Stimulated activated CD4-positive, alpha-beta T cell treated with anti-CD3 and anti-CD28 coated beads, Interleukin-12 subunit alpha, Interleukin-12 subunit beta, amount 100 ng/mL, for 4 hours (primary cell): ENCODE data around the gene TMEM158.

Source experiments
- DNase-seq: peaks from one replicate; pipeline ENCODE4 v3.0.0-alpha.2; 2020

The TMEM158 gene

GRCh38 chr3:45226206-45226915, at the start of gene TMEM158:
Gene TMEM158, minus strand, starts transcription at chr3:45226287. Its CDS starts 260 bp downstream, at chr3:45226027.
- DNase-seq = peak; percentile 83

DNA sequence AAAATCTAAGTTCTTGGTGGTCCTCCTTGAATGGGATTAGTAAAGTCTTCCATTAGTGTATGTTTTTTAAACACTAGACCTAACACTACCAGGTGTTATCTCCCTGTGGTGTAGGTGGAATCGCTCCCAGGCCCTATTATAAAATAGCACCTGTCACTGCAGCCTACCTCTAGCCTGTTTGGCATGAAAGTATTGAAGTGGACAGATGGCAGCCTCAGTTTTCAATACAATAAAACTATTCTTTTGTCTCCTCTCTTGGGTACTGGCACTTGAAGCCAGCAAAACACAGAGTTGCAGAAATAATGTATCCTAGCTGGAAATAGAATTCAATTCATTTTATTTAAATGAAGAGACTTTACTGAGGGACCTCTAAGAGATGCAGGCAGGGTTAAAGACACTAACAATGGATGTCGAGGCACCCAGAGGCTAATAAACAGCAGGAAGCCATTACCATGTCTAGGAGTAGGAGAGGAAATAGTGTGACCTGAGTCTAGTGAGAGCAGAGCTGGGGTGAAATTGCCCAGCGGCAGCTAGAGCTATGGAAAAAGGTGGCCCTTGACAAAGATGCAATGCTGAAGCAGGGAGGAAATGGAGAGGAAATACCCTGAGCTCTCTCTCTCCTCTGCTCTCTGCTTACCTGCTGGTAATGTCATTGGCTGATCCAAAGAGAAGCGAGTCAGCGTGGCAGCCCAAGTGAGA, 49.1 kb upstream of the TMEM158 start:
- no peak for DNase-seq

GRCh38 chr3:45273681-45274515, 47.8 kb upstream of the TMEM158 start:
- DNase-seq = no peak

GRCh38 chr3:45272828-45273470, 46.9 kb upstream of the TMEM158 start:
- DNase-seq = no peak

DNA sequence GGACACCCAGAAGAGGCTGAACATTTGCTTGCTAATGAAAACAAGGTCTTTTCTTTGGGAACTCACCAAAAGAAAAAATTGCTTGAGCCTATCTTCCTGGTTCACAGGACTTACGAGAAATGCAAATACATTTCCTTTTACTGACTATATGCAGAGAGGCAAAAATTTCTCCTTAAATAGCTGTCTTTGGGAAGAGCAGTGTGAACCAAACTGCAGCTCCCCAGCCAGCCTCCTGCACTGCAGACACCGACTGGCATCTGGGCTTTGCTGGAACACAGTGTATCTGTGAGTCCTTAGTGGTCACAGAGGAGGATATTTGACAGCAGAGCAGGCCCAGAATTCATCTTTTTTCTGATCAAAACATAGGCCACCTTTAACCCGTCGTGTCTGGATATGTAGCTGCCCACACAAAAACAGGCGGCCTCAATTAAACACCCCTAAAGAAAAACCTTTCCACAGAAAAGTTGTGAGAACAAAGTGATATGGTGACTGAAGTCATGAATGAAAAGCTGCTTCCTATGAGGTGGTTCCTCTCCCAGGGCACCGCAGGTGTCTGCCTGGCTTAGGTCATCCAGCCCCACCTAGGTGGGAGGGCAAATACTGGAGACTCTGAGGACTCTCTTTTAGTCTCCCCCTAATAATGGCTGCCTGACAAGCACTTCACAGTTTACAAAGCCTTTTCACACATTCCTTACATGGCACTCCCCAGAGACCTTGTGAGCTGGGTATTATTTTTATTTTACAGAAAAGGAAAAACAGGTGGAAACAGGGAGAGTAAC, 46.1 kb upstream of the TMEM158 start:
- no peak for DNase-seq

GRCh38 chr3:45269952-45270351, 43.9 kb upstream of the TMEM158 start:
- DNase-seq = no peak

DNA sequence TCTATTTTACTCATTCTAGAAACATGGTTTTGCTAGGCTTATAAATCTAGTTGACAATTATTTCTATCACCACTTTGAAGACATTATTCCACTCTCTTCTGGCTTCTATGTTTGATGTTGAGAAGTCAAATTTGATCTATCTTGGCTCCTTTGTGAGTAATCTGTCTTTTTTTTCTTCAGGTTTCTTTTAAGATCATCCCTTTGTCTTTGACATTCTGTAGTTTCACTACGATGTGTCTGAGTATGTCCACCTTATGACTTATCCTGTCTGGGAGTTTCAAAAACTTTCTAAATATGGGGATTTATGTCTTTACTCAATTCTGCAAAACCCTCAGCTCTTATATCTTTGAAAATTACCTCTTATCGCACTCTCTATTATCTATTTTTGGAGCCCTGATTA, 41.0 kb upstream of the TMEM158 start:
- DNase-seq = no peak

DNA sequence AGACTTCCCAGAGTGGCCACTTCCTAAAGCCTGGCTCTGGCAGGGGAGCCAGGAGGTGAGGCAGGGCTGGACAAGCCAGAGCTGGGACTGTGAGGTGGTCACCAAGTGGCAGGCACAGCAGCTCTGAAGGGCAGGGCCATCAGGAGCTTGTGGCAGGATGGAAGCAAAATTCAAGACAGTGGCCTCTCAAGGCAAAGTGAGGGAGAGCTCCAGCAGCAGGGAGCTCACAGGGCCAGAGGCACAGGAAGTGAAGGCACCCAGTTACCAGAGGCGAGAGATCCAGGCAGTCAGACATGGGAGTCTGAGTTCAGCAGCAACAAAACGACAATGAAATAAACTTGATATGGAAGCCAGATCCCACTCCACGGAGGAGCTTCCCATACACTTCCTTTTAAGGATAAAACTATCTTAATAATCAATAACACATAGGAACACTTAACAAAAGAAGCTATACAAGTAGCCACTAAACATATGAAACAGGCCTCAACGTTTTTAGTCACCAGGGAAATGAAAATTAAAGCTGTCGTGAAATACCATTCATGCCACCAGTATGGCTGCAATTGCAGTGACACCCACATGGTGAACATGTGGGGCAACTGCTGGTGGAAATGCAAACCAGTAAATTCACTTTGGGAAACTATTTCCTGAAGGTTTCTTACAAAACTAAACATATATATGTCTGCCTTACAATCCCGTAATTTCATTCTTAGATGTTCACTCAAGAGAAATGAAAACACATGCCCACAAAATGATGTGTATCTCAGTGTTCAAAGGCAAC, 35.4 kb upstream of the TMEM158 start:
- DNase-seq = no peak

- no peak for DNase-seq
Measured at GRCh38 chr3:45259133-45259532, 33.0 kb upstream of the TMEM158 start.

DNA sequence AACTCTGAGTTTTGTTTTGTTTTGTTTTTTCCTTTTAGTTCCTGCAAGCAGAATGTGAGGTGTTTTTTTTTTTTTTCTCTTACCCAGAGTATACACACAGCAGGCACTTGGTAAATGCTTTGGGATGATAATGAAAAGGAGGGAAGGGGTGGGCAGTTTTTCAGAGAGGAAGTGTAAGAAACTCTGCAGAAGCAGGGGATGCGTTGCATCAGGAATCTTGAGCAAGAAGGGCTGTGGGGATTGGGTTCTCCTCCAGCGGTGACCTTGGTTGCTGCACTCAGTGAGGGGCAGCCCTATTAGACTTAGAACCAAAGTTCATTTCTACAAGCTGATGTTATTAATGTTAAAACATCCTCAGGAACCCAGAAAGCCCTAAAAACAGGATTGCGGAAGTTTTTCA, 32.2 kb upstream of the TMEM158 start:
- DNase-seq = no peak

- DNase-seq = no peak
Measured at GRCh38 chr3:45253316-45253715, 27.2 kb upstream of the TMEM158 start.

- no peak for DNase-seq
Measured at GRCh38 chr3:45252826-45253225, 26.7 kb upstream of the TMEM158 start.

DNA sequence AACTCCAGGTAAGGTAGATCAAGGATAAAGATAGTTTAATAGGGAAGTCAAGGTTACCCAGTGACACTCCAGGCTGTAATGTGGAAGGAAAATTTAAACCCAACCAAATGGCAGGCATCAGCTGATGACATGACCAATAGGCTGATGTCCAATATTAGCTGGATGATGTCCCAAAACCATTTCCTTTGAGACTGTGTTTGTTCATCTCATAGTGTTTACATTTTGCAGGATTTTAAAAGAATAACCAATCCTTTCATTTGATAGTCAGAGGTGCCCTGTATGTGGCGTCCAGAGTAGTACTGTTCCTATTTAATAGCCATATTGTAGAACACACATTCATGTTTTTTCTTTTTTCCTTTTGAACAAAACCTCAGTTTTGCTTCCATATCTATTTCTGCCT, 23.3 kb upstream of the TMEM158 start:
- DNase-seq = no peak

GRCh38 chr3:45246241-45246640, 20.2 kb upstream of the TMEM158 start:
- DNase-seq = no peak

DNA sequence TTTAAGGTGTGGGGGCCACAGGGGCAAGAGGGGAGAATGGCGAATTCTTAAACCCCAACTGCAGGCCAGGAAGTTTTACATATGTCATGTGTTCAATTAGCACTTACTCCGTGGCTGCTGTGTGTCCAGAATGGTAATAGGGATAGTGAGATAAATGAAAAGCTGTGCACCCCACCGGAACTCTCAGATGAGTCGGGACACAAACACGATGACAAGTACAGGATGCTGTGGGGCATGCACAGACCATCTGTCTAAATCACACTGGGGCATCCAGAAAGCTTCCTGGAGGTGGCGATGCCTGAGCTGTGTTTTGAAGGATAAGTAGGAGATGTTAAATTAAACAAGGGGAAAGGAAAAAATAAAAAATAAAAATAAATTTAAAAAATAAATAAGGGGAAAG, 18.3 kb upstream of the TMEM158 start:
- DNase-seq = no peak

- no peak for DNase-seq
Measured at GRCh38 chr3:45241206-45241605, 15.1 kb upstream of the TMEM158 start.

GRCh38 chr3:45240292-45240691, 14.2 kb upstream of the TMEM158 start:
- DNase-seq = no peak

GRCh38 chr3:45239254-45239653, 13.2 kb upstream of the TMEM158 start:
- no peak for DNase-seq

GRCh38 chr3:45236964-45237363, 10.9 kb upstream of the TMEM158 start:
- no peak for DNase-seq

DNA sequence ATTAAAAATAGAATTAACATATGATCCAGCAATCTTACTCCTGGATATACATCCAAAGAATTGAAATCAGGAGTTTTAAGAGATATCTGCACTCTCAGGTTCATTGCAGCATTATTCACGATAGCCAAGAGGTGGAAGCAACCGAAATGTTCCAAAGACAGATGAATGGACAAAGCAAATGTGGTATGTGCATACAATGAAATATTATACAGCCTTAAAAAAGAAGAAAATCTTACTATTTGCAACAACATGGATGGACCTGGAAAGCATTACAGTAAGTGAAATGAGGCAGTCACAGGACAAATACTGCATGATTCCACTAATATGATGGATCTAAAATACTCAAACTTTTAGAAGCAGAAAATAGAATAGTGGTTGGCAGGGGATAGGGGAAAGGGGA, 9.3 kb upstream of the TMEM158 start:
- no peak for DNase-seq

GRCh38 chr3:45234250-45234649, 8.2 kb upstream of the TMEM158 start:
- no peak for DNase-seq

DNA sequence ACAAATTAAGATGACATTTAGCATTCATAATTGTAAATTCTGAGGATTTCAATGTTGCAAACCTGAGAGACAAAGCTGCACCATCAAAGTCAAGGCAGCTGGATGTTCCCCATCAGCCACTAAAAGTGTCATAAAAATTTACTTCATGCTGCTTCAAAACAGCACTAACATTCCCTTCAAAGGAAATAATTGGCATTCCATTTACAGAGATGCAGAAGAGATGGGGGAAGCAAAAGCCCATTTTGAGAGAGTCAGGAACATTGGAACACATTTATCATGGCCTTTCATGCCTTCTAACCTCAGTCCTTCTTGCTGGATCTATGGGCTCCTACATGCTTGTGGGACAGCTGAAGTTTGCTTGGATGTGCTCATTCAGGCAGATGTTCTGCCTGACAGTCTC, 6.4 kb upstream of the TMEM158 start:
- DNase-seq = no peak
